HEK293 (cell line): Measurements from ENCODE around the gene GNG12.

Experiments
- CTCF ChIP-seq: fragments of 450-650 bp; formaldehyde crosslinking; IDR thresholded peaks from 2 replicates; pipeline ENCODE4 v1.5.1; 2016; ENCODE audit warnings: missing biosample characterization, missing genetic modification characterization
- OSR2 ChIP-seq: fragments of 450-650 bp; formaldehyde crosslinking; IDR thresholded peaks from 2 replicates; pipeline ENCODE4 v1.5.1; 2016; ENCODE audit warnings: missing biosample characterization, missing genetic modification characterization

DNA sequence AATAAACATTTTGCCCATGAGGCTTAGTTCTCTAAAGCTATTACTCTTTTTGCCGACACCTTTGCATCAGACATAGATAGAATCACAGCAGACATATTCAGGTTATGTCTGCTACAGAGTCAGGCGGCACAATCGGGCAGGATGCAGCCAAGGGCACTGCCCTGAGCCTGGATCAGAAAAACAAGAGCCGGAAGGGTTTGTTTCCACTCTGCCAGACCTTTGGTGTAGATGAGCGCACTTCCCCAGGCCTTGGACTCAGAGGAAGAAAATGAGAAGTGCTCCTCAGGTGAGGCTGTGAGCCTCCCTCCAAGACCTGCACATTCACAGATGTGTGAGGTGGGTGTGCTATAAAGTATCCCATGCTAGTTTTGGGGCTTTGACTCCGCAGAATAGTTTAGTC is 43.7 kb downstream of the GNG12 start:
- TF ChIP-seq OSR2 (tag by site-specific recombination): no peak
- no peak for TF ChIP-seq CTCF
